Fibroblast of mammary gland (primary cell): ENCODE results near the gene XYLT1.
A peak's percentile ranks its signal among the peaks of the same experiment; 100 is the strongest.

Experiments
- DNase-seq: peaks from one replicate; pipeline ENCODE4 v3.0.0-alpha.2; 2010; ENCODE audit warnings: low read depth
- H3K4me3 ChIP-seq: 2 replicates; pipeline ENCODE4 v1.5.1; 2011; ENCODE audit warnings: low read depth, mild to moderate bottlenecking, low read length, moderate library complexity; ENCODE audit not compliant: control insufficient read depth
- TF ChIP-seq, protein P1 (sequence below): conservative IDR thresholded peaks from 2 replicates; pipeline ENCODE4 v1.5.1; 2011; ENCODE audit warnings: low read depth, low read length, inconsistent platforms; ENCODE audit not compliant: control insufficient read depth, insufficient read depth

XYLT1 gene

GRCh38 chr16:17362946-17363345 lies 107.8 kb downstream of the XYLT1 start:
- TF ChIP-seq, protein P1, sequence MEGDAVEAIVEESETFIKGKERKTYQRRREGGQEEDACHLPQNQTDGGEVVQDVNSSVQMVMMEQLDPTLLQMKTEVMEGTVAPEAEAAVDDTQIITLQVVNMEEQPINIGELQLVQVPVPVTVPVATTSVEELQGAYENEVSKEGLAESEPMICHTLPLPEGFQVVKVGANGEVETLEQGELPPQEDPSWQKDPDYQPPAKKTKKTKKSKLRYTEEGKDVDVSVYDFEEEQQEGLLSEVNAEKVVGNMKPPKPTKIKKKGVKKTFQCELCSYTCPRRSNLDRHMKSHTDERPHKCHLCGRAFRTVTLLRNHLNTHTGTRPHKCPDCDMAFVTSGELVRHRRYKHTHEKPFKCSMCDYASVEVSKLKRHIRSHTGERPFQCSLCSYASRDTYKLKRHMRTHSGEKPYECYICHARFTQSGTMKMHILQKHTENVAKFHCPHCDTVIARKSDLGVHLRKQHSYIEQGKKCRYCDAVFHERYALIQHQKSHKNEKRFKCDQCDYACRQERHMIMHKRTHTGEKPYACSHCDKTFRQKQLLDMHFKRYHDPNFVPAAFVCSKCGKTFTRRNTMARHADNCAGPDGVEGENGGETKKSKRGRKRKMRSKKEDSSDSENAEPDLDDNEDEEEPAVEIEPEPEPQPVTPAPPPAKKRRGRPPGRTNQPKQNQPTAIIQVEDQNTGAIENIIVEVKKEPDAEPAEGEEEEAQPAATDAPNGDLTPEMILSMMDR: no peak
- H3K4me3 ChIP-seq: no peak overlapping the region
- peak; percentile 37 for DNase-seq

- DNase-seq: no peak
- TF ChIP-seq, protein P1: no peak
- H3K4me3 ChIP-seq: no peak overlapping the region
Observed at GRCh38 chr16:17362183-17362582, 108.6 kb downstream of the XYLT1 start.

GRCh38 chr16:17360693-17361122 lies 110.1 kb downstream of the XYLT1 start:
- DNase-seq: no peak
- H3K4me3 ChIP-seq: no peak overlapping the region
- TF ChIP-seq, protein P1: no peak

GRCh38 chr16:17359788-17360390 lies 110.9 kb downstream of the XYLT1 start:
- TF ChIP-seq, protein P1: no peak
- peak; percentile 85 for DNase-seq
- no peak overlapping the region for H3K4me3 ChIP-seq

DNA sequence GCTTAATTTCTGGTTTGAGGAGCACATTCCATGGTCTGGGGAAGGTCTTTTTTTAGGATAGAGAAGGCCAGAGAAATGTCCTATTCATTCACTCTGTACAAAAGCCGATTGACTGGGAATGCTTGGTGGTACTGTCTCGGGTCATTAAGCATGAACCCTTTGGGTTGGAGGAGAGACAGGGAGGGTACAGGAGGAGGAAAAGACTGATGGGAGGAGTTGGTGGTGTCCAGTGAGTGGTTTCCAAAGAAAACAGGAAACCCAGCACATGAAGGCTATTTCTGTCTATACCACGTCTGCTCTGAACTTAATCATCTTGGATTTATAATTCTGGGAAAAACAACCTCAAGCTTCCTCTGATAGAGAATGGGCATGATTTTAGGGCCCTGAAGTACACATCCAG lies 111.9 kb downstream of the XYLT1 start:
- TF ChIP-seq, protein P1: no peak

GRCh38 chr16:17358355-17358754 lies 112.4 kb downstream of the XYLT1 start:
- no peak for DNase-seq
- TF ChIP-seq, protein P1: no peak
- no peak overlapping the region for H3K4me3 ChIP-seq

More for the DNA sequence above, 111.9 kb downstream of the XYLT1 start:
- DNase-seq: peak; percentile 51
- H3K4me3 ChIP-seq: no peak overlapping the region
